Ovary (tissue), 9 donors: ENCODE results near the gene FAM171A2. TPM values are rescaled to one million over a fixed set of nuclear protein-coding genes. Genes with fewer than 3 reads are reported as not detected.

Experiments
- DNase-seq, 5 donors: peaks; one replicate each; pipeline ENCODE4 v3.0.0-alpha.2; 2019 to 2020
- H3K27ac ChIP-seq, 2 donors: fragments of 200-600 bp; one replicate each; pipeline versions ENCODE4 v1.5.1 to v1.8.0; 2019 to 2022
- H3K27me3 ChIP-seq: fragments of 200-600 bp; one replicate; pipeline ENCODE4 v1.8.0; 2022
- H3K36me3 ChIP-seq: fragments of 200-600 bp; sonication (generic); one replicate; pipeline ENCODE4 v1.5.1; 2019
- H3K4me1 ChIP-seq: one replicate; pipeline ENCODE4 v1.8.1; 2013; ENCODE audit warnings: mild to moderate bottlenecking, moderate library complexity; ENCODE audit not compliant: insufficient read depth
- H3K4me3 ChIP-seq: fragments of 200-600 bp; sonication (generic); one replicate; pipeline ENCODE4 v1.5.1; 2017
- H3K9me3 ChIP-seq, 2 donors: fragments of 200-600 bp in 1 of 2; sonication (generic) in 1 of 2; one replicate each; pipeline versions ENCODE4 v1.5.1 to v1.8.1; 2013 to 2019; ENCODE audit warnings: mild to moderate bottlenecking in 1 of 2, moderate library complexity in 1 of 2
- CTCF ChIP-seq, 3 donors: fragments of 450-650 bp in 2 of 3; fragments of 200-600 bp in 1 of 3; IDR thresholded peaks; one replicate each; pipeline versions ENCODE4 v1.5.1 to v1.8.0; 2016 to 2022; ENCODE audit warnings: antibody characterized with exemption in 3 of 3, mild to moderate bottlenecking in 1 of 3
- EP300 ChIP-seq: sonication (generic); formaldehyde crosslinking; IDR thresholded peaks from one replicate; pipeline ENCODE4 v1.6.1; 2017; ENCODE audit warnings: antibody characterized with exemption
- POLR2A ChIP-seq: fragments of 450-650 bp; IDR thresholded peaks from one replicate; pipeline ENCODE4 v1.6.1; 2017; ENCODE audit warnings: antibody characterized with exemption, mild to moderate bottlenecking, moderate library complexity
- WGBS, 3 donors: extraction: QIAGEN DNeasy Blood & Tissue Kit in 1 of 3; methylation state at CpG; one replicate each; pipeline versions ENCODE4 v1.1.5 to v1.1.7; 2013 to 2017; 5-methylcytosine and 5-hydroxymethylcytosine counted together
- intact Hi-C, 4 donors: fragments of 100-400 bp; cut with DNase I; formaldehyde crosslinking; loops; one replicate each; pipeline versions ENCODE4 v1.11.0 to v1.15.1; 2022 to 2023
- polyA plus RNA-seq, 2 donors: library from polyadenylated mRNA; stranded (reverse); fragments of 200-250 nt in 1 of 2; fragments of 350-450 nt in 1 of 2; fragmentation: Illumina TruSeq in 1 of 2; extraction: RNeasy Lipid Tissue Mini Kit (QIAGEN cat#74804) in 1 of 2; gene quantifications; one replicate each; pipeline ENCODE4 v1.2.3, GENCODE V29; 2013 to 2014
- total RNA-seq, 7 donors: library from RNA; depleted of rRNA in 2 of 7; stranded (reverse); fragments of >200 nt in 2 of 7; fragmentation: NEBNext Ultra II Directional in 3 of 7; extraction: Animal tissue kit (Norgen Biotek cat#: 25700) in 3 of 7; gene quantifications; one replicate each; pipeline versions ENCODE4 v1.1.0 to v1.2.4, GENCODE V29; 2016 to 2023
- donor health status: DM: no; HTN: no; CAD: no; lungs with moderate emphysema.
- donor health status: DM: no; HTN: no; CAD: no.
- donor health status: Bipolar disorder and iron deficiency.
- donor health status: DM: yes; HTN: yes; CAD: no.
- donor health status: DM: no; HTN: no; CAD: no.
- donor health status: DM: yes; HTN: yes; CAD: no.

The FAM171A2 gene
- total and polyA plus RNA-seq, 9 donors, result 0.17 to 23.7 (median 10.6) TPM

GRCh38 chr17:44400226-44400847 lies 36.7 kb upstream of the FAM171A2 start:
- WGBS, 3 donors, result 86 to 88% (median 87%) methylated on average over 3 of the region's 3 CpGs
- intact Hi-C loops, result no loop called here
- no peaks in the 10 kb centered on the region for H3K27me3 ChIP-seq
- H3K36me3 ChIP-seq, result no peaks in the 10 kb centered on the region
- DNase-seq, result no peak
- H3K27ac ChIP-seq, result no peak overlapping the region
- TF ChIP-seq EP300, result no peak
- TF ChIP-seq POLR2A, result no peak
- no peak for TF ChIP-seq CTCF (IDR thresholded peaks at IDR 0.05)
- no peaks in the 10 kb centered on the region for H3K4me1 ChIP-seq
- no peak overlapping the region for H3K4me3 ChIP-seq
- H3K9me3 ChIP-seq, result no peaks in the 10 kb centered on the region

DNA sequence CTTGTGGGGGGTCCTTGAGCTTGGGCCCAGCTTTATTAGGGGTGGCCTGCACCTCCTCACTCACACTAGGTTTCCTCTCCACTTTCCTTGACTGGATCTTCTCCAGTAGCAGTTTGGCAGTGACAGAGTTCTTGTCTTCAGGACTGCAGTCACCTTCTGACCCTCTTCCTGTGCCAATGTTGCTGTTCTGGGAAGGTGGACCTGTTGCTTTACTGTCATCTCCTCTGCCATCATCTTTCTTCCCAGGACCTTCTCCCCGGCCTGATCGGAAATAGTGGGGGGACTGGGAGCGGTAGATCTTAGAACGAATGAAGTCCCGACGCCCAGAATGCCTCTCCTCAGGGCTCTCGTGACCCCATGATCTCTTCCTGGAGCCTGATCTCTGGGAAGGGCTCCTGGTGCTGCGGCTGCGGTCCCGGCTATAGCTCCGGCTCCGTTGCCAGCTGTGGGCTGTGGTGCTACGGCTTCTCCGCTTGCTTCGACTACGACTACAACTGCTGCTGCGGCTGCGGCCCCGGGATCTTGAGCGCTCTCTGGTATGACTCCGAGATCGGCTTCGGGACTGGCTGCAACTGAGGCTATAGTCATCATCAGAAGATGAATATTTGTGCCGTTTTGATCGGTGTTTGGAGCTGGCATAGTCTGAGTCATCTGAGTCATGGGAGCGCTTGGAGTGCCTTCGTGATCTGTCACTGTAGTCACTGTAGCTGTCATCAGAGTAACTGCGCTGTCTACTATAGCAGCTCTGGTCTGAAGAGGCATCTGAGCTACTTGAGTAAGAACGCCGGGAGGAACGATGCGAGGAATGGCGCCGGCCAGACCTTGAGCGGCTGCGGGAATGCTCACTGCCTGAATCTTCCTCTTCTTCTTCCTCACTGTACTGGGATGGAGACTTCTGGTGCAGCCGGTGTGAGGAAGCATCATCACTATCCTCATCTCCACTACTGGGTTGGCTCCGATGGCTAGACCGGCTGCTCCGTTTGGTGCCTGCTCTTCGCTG lies 35.3 kb upstream of the FAM171A2 start:
- TF ChIP-seq POLR2A (no peak), CTCF (IDR thresholded peaks at IDR 0.05) (no peak), EP300 (no peak)
- no peak for DNase-seq
- no peaks in the 10 kb centered on the region for H3K9me3 ChIP-seq
- no peaks in the 10 kb centered on the region for H3K36me3 ChIP-seq
- H3K4me1 ChIP-seq, result no peaks in the 10 kb centered on the region
- H3K27me3 ChIP-seq, result no peaks in the 10 kb centered on the region
- 92 to 95% (median 94%) methylated on average over 41 of the region's 41 CpGs for WGBS, 3 donors
- intact Hi-C loops, result no loop called here
- no peak overlapping the region for H3K27ac ChIP-seq
- no peak overlapping the region for H3K4me3 ChIP-seq

DNA sequence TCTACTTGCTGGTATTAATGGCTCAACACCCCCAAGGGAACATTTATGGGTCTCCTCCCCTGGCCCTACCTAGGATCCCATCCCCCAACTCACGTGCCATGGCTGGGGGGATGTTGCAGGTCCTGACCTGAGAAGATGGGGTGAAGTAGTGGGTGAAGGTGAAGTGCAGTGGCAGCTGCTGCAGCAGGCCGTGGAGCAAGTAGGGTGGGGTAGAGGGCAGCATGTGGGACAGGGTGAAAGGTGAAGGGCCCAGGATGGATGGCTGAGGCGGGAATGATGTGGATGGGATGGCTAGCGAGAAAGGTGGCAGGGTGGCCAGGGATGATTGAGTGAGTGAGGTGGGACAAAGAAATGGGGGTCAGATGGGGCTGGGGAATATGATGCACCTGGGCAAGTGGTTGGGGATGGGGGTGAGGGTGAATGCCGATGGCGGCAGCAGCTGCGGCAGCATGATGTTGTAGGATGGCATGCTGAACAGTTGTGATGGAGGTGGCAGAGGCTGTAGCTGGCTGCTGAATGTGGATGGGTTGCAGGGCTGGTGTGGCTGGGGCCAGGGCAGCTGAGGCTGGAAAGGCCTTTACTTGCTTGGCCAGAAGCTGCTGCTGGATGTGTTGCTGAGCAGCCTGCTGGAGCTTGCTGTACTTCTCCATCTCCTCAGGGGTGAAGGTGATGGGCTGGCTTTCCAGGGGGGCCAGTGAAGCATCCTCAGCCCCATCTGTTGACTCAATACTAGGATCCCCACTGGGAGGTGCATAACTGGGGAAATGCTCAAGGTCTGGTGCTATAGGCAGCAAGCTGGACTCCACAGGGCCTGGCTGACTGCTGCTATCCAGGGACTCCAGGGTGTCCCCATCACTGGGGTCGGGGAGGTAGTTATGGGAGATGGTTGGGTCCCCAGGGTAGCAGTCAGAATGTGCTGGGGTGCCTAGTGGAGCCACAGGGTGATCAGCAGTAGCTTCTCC lies 34.1 kb upstream of the FAM171A2 start:
- peak in 1 of 5 donors; percentile 28 for DNase-seq
- TF ChIP-seq POLR2A, result no peak
- no peak for TF ChIP-seq EP300
- TF ChIP-seq CTCF (IDR thresholded peaks at IDR 0.05), result no peak
- H3K27me3 ChIP-seq, result no peaks in the 10 kb centered on the region
- intact Hi-C loops, result no loop called here
- no peaks in the 10 kb centered on the region for H3K9me3 ChIP-seq
- no peaks in the 10 kb centered on the region for H3K36me3 ChIP-seq
- H3K4me1 ChIP-seq, result no peaks in the 10 kb centered on the region
- H3K27ac ChIP-seq, result no peak overlapping the region
- WGBS, 3 donors, result 89 to 92% (median 91%) methylated on average over 8 of the region's 8 CpGs
- no peak overlapping the region for H3K4me3 ChIP-seq

DNA sequence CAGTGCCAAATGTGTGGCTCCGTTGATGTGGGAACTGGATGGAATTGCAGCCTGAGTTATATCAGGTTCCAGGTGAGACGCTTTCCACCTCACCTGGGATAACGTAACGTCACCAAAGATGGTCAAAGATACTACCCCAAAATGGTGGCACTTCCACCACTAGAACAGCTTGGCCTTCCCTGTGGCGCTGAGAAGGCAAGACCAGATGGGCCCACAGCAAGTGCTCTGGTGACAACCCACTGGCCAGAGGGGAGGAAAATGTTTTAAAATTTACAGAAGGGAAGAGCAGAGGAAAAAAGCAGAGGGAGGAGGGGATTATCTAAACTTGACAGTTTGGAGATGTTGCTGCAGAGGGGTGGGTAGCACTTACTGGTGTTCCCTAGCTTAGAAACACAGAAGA lies 33.3 kb upstream of the FAM171A2 start:
- WGBS, 3 donors, result 91 to 94% (median 93%) methylated on average over 5 of the region's 5 CpGs

More for the DNA sequence above, 33.3 kb upstream of the FAM171A2 start:
- H3K27me3 ChIP-seq, result no peaks in the 10 kb centered on the region
- TF ChIP-seq POLR2A, result no peak
- no peak for TF ChIP-seq CTCF (IDR thresholded peaks at IDR 0.05)
- no peak for TF ChIP-seq EP300
- no peak for DNase-seq
- H3K4me3 ChIP-seq, result no peak overlapping the region
- H3K4me1 ChIP-seq, result no peaks in the 10 kb centered on the region
- no peaks in the 10 kb centered on the region for H3K9me3 ChIP-seq
- no peak overlapping the region for H3K27ac ChIP-seq
- intact Hi-C loops, result no loop called here
- H3K36me3 ChIP-seq, result no peaks in the 10 kb centered on the region
